Measurements from ENCODE around the gene PHF21B. TPM values are rescaled to one million over a fixed set of nuclear protein-coding genes. Genes with fewer than 3 reads are reported as not detected.

Gene PHF21B
- total and polyA plus RNA-seq, 2 of the 8 experiments (the other 6 are each of a cell fraction or from before 2014, with no cell fraction given) = 19.3 to 68.1 TPM

- TF ChIP-seq RAD21 (IDR thresholded peaks at IDR 0.05 in 1 of 2, conservative IDR thresholded peaks at IDR 0.05 in 1 of 2; ENCODE audit: low read depth in 2 of 2, low read length in 2 of 2) (peak; percentile 40 to 65), TBP (IDR thresholded peaks at IDR 0.05; ENCODE audit: low read depth, low read length) (no peak)
Observed at GRCh38 chr22:45014654-45015053, 4.8 kb upstream of the PHF21B start (continued).

All from H1 (cell line).